NCI-H524 treated with DMSO at 0.1 percent for 48 hours (cell line): Measurements from ENCODE around the gene EFHC1.
"Not testable (repeated sequence)": the region's sequence is repeated elsewhere in the genome, so short reads cannot be mapped to it uniquely, and the experiment has no call there.

ENCODE experiments used
- DNase-seq: peaks from one replicate; lab custom pipeline; 2025; lab: John Stamatoyannopoulos, UW

The EFHC1 gene

DNA sequence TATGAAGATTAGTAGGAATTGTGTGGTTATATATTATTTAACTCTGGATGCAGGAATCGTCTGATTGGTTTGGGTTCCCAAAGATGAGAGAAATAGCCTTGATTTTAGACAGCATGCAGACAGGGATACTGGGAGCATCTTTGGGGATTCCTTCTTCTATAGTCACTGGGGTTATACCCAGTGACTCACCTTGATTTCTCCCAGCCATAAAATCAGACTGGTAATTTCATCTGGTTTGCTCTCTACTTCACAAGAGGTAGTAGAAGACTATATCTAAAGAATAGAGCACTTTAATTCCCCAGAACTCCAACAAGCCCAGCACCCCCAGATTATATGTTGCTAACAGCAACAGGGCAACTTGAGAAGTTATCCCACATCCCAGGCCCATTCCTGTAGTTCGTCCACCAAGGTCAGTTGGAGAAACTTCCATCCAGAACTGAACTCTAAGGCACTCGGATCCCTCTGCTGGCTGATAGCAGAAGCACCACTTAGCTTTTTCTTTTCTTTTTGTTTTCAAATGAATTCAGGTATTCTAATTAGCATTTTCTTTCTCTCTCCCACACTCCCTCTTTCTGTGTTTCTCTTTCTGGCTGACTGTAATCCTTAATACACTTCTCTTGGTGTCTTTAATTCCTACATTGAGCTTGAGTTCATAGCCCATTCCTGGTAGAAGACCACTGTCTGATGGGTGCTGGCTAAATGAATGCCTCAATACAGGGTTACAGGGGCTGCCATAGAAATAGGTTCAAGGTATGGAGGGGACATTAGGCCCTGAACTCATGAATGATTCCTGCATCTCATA, 20.4 kb upstream of the EFHC1 start:
- no peak for DNase-seq

DNA sequence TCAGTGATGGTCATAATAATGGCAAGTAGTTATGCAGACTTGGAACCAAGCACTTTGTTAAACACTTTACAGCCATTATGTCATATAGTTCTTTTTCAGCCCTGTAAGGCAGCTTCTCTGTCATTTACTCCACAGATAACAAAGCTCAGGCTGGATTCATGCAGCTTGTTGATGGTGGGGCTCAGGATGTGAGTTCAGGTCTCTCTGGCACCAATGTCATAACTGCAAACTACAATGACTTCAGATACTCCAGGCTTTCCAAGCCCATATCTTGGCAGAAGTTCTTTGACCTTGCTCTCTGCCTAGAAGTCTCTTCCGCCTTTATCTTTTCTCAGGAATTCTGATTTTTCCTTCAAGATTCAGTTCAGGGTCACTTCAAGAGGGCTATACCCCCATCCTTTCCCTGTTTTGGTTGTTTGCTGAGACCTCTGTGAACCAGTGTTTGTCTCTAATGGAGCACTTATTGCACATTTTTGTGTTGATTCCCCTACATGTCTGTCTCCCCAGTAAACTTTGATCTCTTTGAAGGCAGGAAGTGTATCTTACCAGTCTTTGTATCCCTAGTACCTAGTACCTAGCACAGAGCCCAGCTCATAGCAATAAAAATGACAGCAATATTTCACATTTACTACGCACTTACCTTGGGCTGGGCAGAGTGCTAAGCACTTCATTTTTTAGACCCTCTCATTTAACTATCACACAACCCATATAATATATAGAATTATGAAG, 19.7 kb upstream of the EFHC1 start:
- no peak for DNase-seq

GRCh38 chr6:52403086-52403485, 17.1 kb upstream of the EFHC1 start:
- DNase-seq, result no peak

DNA sequence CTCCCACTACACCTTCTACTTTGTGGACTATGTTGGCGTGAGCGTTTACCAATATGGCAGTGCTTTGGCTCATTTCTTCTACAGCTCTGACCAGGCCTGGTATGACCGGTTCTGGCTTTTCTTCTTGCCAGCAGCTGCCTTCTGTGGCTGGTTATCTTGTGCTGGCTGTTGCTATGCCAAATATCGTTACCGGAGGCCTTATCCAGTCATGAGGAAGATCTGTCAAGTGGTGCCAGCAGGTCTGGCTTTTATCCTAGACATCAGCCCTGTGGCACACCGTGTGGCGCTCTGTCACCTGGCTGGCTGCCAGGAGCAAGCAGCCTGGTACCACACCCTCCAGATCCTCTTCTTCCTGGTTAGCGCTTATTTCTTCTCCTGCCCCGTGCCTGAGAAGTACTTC, 16.5 kb upstream of the EFHC1 start:
- DNase-seq, result no peak

DNA sequence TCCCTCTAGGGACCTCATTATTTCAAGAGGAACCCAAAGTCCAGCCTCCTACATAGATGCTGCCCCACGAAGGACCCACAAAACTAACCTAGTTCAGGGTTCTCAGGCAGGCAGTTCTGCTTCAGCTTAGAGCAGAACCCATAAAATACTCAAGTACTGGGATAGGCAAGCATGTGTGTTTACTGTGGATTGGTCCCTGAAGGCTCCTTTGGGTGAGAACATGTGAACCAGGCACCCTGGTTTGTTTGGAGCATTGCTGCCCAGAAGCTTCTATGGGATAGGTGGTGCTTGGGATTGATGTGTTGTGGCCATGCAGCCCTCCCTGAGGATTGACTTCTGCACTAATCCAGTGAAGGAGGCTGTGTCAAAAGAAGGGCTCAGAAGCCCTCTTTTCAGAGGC, 14.9 kb upstream of the EFHC1 start:
- no peak for DNase-seq

- DNase-seq, result peak; percentile 10
Observed at GRCh38 chr6:52407467-52407866, 12.7 kb upstream of the EFHC1 start.

DNA sequence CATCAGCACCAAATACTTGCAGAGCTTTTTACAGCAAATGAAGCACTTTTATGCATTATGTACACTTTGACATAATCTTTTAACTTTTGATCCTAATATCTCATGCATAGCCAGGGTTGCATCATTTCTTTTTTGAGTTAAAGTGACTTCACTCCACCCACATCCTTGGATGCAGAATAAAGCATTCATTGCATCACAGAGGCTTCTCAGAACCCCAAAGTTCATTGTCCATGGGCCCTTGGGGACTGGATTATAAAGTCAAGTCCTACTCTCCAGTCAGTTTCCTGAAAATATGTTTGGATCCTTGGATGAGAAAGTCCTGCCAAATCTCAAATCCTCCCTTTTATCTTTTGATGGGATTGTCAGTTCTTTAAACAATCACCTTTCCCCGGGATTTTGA, 10.6 kb upstream of the EFHC1 start:
- no peak for DNase-seq

DNA sequence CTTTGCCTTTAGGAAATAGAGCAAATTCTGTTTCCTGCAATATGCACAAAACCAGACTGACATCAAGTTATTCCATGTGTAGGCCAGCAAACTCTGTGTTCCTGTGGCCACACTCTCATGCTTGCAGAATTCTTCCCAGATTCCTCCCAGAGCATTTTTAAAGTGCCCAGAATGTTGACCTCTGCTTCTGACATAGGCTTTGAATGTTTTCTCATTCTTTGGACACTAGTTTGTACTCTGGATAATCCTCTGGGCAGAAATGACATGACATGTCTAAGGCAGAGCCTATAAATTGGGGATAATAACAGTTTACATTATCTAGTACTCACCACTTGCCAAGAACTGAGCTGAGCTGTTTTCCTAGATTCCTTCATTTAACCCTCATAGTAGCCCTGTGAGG, 9.2 kb upstream of the EFHC1 start:
- DNase-seq, result no peak

DNA sequence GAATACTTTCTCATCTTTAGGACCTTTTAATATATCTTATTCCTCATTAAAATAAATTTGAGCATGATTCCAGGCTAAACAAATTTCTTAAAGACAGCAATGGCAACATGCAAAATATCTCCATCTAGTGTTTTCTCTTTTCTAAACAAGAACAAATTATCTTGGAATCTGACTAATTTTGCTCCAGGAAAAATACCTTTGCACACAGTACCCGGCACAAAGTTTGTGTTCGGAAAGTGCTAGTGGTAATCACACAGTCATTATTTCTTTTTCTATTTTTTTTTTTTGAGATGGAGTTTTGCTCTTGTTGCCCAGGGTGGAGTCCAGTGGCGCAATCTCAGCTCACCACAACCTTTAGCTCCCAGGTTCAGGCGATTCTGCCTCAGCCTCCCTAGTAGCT, 8.2 kb upstream of the EFHC1 start:
- no peak for DNase-seq

DNA sequence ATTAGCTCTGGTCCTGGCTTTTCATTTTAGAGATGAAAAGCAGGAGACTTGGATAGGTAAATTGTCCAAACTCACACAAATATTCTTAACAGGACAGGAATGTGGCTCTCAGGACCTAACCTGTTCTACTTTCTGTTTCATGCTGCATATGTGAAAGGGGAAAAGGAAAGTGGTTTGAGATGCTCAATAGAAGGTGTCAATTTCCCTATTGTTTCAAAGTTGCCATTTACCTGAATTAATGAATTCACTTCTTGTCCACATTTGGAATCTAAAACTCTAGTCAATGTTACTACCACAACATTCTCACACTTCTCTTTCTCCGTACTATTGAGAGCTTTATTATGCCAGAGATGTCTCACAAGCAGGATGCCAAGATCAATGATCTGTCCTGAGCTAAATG, 4.8 kb upstream of the EFHC1 start:
- DNase-seq, result no peak

- DNase-seq, result no peak
Observed at GRCh38 chr6:52415917-52416628, 4.1 kb upstream of the EFHC1 start.

DNA sequence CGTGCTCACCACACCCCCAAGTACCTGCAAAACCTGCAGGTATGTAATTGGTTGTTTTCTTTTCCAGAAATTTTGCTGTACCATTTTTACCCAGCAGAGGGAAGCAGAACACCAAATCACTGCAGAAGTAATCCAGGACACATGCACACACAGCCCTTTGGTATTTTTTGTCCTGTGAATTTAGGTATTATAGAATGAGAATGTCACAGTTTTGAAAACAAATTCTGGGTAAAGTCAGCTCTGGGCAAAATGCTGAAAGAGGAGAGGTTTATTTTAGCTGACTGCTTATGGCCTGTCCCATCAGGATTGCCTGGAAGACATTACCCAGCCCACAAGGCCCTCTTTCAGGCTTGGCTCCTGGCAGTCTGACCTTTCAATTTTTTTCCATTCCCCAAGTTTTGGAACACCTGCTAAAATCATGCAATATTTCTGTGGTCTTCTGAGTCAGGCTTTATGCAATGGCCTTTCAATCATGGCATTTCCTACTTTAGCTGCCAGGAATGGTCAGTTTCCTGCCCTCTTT, 3.5 kb upstream of the EFHC1 start:
- DNase-seq, result peak; percentile 5

DNA sequence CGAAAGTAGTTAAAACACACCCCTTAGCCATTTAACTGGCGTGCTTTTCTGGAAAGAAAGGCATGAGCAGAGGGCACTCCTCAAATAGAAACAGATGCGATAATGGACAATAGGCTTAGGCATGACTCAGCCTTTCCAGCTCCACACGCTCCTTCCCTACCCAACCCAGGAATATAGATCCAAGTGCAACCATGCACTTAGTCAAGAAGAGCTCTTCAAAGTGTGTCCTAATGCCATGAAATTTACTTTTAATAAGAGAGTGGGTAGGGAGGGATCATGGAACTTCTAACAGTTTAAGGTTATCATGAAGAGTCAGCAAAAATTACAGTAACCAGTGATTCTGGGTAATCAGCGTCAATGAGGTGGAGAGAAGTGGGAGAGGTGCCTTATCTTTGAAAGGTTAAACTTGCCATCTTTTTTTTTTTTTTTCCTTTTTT, 2.4 kb upstream of the EFHC1 start:
- no peak for DNase-seq

DNA sequence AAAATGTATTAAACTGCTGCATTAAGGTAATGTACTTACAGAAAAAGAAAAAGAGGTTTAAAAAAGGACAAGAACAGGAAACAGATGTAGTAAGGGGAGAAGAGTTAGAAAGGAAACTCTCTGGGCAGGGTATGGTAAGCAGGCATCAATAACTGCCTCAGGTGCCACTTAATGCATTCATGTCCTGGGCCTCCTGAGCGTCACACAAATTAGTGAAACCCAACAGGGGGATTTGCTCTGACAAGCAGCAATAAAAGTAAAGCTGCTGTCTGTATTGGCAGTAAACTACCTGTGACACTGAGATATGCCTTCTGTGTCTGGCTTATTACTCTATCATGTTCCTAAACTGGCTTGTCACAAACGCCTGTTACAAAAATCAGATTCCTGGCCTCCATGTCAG, 1.5 kb upstream of the EFHC1 start:
- DNase-seq, result no peak

DNA sequence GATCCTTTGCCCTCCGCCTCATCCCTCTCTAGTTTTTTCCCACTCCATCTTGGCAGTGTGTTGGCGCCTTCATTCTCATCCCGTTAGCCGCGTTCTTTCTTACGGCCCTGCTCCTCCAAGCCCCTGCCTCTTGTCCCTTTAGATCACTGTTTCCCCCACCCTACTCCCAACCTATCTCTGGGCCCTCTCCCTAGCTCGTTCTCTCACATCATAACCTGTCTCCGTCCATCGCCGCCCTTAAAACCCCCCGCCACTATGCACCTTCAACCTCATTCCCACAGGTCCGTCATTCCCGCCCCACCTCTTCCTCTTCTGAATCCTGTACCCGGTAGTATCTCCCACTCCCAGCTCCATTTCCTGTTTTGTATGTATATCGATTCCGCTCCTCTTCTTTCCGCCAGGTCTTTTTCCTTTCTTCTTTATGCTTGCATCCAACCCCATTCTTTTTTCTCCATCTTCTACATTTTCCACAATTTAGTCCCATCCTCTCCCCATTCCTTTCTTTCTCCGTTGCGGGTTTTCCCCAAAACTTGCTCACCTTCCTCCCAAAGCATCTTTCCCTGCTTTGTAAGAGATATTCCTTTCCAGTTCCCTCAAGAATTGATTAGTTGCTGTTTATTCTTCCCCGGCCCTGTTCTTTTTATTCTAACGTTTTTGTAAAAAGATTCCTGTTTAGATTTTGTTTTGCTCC, 671 bp downstream of the EFHC1 start:
- DNase-seq, result peak; percentile 21

DNA sequence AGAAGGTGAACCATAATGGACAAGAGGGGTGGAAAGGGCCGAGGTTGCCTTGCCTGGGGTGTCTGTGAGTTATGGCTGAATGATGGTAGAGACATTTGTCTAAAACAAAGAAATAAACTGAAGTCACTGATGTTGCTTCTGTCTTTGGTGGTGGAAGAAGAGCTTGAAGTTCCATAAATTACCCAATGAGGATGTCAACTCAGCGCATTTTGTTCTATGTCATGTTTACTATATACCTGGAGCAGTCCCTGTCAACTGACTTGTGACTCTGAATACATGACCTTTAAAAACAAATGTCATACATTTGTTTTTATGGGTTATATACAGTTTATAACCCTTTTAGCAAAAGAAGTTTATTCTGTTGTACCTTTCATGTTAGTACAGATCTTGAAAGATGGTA, 2.0 kb downstream of the EFHC1 start:
- DNase-seq, result no peak

- DNase-seq, result no peak
Observed at GRCh38 chr6:52423448-52423847, 3.3 kb downstream of the EFHC1 start.

DNA sequence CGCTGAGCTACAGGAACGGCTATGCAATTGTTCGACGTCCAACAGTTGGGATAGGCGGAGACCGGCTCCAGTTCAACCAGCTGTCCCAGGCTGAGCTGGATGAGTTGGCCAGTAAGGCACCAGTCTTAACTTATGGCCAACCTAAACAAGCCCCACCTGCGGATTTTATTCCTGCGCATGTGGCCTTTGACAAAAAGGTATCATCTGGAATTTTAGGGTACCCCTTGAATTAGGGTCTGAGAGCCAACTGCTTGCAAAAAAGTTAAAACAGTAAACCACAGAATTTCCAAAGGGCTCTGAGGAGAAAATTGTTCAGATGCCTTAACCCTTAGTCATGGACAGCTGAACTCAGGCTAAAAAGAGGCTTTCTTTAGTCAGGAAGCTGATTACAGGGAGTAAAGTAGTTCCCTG, 3.8 kb downstream of the EFHC1 start:
- no peak for DNase-seq

DNA sequence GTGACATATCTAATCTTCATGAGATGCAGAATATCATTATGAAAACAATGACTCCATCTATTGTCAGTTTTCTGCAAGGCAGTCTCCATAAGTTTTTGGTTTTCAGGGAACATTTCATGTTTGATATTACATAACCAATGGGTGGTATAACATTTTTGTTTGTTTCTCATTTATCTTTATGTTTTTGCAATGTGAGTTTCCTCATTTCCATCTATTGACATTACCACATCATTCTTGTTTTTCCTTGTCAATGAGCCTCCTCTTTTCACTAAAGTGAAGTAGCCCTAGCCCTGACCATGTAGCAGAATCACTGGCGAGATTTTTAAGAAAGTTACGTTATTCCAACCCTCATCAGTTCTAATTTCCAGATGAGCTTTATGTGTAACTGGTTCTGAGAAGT, 4.4 kb downstream of the EFHC1 start:
- DNase-seq, result no peak

GRCh38 chr6:52426667-52427066, 6.5 kb downstream of the EFHC1 start:
- DNase-seq, result no peak

DNA sequence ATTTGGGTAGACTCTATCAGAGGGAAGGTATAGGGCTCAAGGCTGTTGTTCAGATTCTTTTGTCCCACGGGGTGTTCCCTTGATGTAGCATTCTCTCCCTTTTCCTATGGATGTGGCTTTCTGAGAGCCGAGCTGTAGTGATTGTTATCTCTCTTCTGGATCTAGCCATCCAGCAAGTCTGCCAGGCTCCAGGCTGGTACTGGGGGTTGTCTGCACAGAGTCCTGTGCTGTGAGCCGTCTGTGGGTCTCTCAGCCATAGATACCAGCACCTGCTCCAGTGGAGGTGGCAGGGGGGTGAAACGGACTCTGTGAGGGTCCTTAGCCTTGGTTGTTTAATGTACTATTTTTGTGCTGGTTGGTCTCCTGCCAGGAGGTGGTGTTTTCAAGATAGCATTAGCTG, 13.2 kb downstream of the EFHC1 start:
- DNase-seq, result not testable (repeated sequence)

GRCh38 chr6:52435345-52435744, 15.2 kb downstream of the EFHC1 start:
- DNase-seq, result no peak
